NCI-H128 (cell line): ENCODE measurements around the gene FAM227B.
"Not testable (repeated sequence)": the region's sequence is repeated elsewhere in the genome, so short reads cannot be mapped to it uniquely, and the experiment has no call there.

Source experiments
- DNase-seq: peaks from one replicate; lab custom pipeline; 2025; ENCODE audit not compliant: unreplicated experiment; lab: John Stamatoyannopoulos, UW

The FAM227B gene

GRCh38 chr15:49612240-49612639, 8.4 kb downstream of the FAM227B start:
- DNase-seq: not testable (repeated sequence)

GRCh38 chr15:49610157-49610918, 10.3 kb downstream of the FAM227B start:
- DNase-seq: no peak

- no peak for DNase-seq
Observed at GRCh38 chr15:49606594-49606993, 14.0 kb downstream of the FAM227B start.

GRCh38 chr15:49605588-49605987, 15.0 kb downstream of the FAM227B start:
- no peak for DNase-seq

- DNase-seq: no peak
Observed at GRCh38 chr15:49604625-49605409, 15.8 kb downstream of the FAM227B start.

GRCh38 chr15:49592829-49593316, 27.7 kb downstream of the FAM227B start:
- not testable (repeated sequence) for DNase-seq

- DNase-seq: no peak
Observed at GRCh38 chr15:49589030-49589429, 31.6 kb downstream of the FAM227B start.

- no peak for DNase-seq
Observed at GRCh38 chr15:49573421-49573820, 47.2 kb downstream of the FAM227B start.

GRCh38 chr15:49570672-49571071, 49.9 kb downstream of the FAM227B start:
- no peak for DNase-seq

- no peak for DNase-seq
Observed at GRCh38 chr15:49570174-49570573, 50.4 kb downstream of the FAM227B start.

GRCh38 chr15:49560045-49560444, 60.6 kb downstream of the FAM227B start:
- no peak for DNase-seq

- DNase-seq: no peak
Observed at GRCh38 chr15:49558929-49559328, 61.7 kb downstream of the FAM227B start.

GRCh38 chr15:49556437-49556836, 64.2 kb downstream of the FAM227B start:
- DNase-seq: no peak

- DNase-seq: not testable (repeated sequence)
Observed at GRCh38 chr15:49550342-49550741, 70.3 kb downstream of the FAM227B start.

GRCh38 chr15:49538520-49538919, 82.1 kb downstream of the FAM227B start:
- DNase-seq: no peak

- DNase-seq: no peak
Observed at GRCh38 chr15:49530092-49530491, 90.5 kb downstream of the FAM227B start.

- no peak for DNase-seq
Observed at GRCh38 chr15:49528289-49528688, 92.3 kb downstream of the FAM227B start.

- DNase-seq: no peak
Observed at GRCh38 chr15:49521802-49522201, 98.8 kb downstream of the FAM227B start.

GRCh38 chr15:49512739-49513138, 107.9 kb downstream of the FAM227B start:
- DNase-seq: not testable (repeated sequence)

- DNase-seq: no peak
Observed at GRCh38 chr15:49507261-49507660, 113.4 kb downstream of the FAM227B start.

- DNase-seq: no peak
Observed at GRCh38 chr15:49506341-49506740, 114.3 kb downstream of the FAM227B start.

GRCh38 chr15:49501586-49501985, 119.0 kb downstream of the FAM227B start:
- DNase-seq: no peak
